HG03558 (cell line): ENCODE measurements around the gene ATP4B.

Source experiments
- ATAC-seq: cut with Tn5 transposase; IDR thresholded peaks from one replicate; pipeline ENCODE4 v1.9.1; 2021; ENCODE audit warnings: moderate number of reproducible peaks; ENCODE audit not compliant: unreplicated experiment; ENCODE audit errors: extremely low read depth

ATP4B gene

GRCh38 chr13:113609616-113610015, 48.4 kb downstream of the ATP4B start:
- ATAC-seq: no peak

- no peak for ATAC-seq
Observed at GRCh38 chr13:113608967-113609533, 48.9 kb downstream of the ATP4B start.

- ATAC-seq: no peak
Observed at GRCh38 chr13:113607889-113608635, 49.9 kb downstream of the ATP4B start.

- no peak for ATAC-seq
Observed at GRCh38 chr13:113607056-113607888, 50.7 kb downstream of the ATP4B start.

- no peak for ATAC-seq
Observed at GRCh38 chr13:113605866-113606438, 52.0 kb downstream of the ATP4B start.

- ATAC-seq: no peak
Observed at GRCh38 chr13:113605461-113605860, 52.5 kb downstream of the ATP4B start.

GRCh38 chr13:113604186-113604585, 53.8 kb downstream of the ATP4B start:
- ATAC-seq: no peak

GRCh38 chr13:113603116-113603710, 54.8 kb downstream of the ATP4B start:
- ATAC-seq: no peak

GRCh38 chr13:113602291-113602988, 55.6 kb downstream of the ATP4B start:
- ATAC-seq: no peak

GRCh38 chr13:113601166-113602070, 56.6 kb downstream of the ATP4B start:
- ATAC-seq: no peak

GRCh38 chr13:113599391-113599790, 58.6 kb downstream of the ATP4B start:
- no peak for ATAC-seq
